ENCODE measurements around the gene FAM50A. TPM values are rescaled to one million over a fixed set of nuclear protein-coding genes. Genes with fewer than 3 reads are reported as not detected.

The FAM50A gene
- total RNA-seq, 1 donor from 2014 or later, result 41.1 TPM

DNA sequence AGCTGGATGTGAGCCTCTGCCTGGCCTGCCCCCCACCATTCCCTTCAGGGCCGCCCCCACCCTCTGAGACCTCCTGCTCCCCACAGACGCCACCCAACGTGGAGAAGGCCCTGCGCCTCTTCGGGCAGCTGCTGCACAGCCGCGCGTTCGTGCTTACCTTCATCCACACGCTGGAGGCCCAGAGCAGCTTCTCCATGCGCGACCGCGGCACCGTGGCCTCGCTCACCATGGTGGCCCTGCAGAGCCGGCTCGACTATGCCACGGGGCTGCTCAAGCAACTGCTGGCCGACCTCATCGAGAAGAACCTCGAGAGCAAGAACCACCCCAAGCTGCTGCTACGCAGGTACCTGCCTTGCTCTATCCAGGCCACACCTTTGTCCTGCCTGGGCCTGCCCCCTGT lies 24.3 kb downstream of the FAM50A start:
- Histone ChIP-seq H3K27me3 (ENCODE audit: low read depth) (no peaks in the 10 kb centered on the region), H3K4me3 (no peak overlapping the region), H3K4me1 (no peaks in the 10 kb centered on the region), H3K27ac (replicated peaks) (no peak overlapping the region), H3K9me3 (replicated peaks) (no peaks in the 10 kb centered on the region), H3K36me3 (peaks cover 28% of the 10 kb centered on the region)
- TF ChIP-seq, protein P1, sequence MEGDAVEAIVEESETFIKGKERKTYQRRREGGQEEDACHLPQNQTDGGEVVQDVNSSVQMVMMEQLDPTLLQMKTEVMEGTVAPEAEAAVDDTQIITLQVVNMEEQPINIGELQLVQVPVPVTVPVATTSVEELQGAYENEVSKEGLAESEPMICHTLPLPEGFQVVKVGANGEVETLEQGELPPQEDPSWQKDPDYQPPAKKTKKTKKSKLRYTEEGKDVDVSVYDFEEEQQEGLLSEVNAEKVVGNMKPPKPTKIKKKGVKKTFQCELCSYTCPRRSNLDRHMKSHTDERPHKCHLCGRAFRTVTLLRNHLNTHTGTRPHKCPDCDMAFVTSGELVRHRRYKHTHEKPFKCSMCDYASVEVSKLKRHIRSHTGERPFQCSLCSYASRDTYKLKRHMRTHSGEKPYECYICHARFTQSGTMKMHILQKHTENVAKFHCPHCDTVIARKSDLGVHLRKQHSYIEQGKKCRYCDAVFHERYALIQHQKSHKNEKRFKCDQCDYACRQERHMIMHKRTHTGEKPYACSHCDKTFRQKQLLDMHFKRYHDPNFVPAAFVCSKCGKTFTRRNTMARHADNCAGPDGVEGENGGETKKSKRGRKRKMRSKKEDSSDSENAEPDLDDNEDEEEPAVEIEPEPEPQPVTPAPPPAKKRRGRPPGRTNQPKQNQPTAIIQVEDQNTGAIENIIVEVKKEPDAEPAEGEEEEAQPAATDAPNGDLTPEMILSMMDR (IDR thresholded peaks at IDR 0.05; ENCODE audit: borderline replicate concordance), result no peak
- no peak for DNase-seq
- intact Hi-C loops (cut with micrococcal nuclease), result no loop called here

DNA sequence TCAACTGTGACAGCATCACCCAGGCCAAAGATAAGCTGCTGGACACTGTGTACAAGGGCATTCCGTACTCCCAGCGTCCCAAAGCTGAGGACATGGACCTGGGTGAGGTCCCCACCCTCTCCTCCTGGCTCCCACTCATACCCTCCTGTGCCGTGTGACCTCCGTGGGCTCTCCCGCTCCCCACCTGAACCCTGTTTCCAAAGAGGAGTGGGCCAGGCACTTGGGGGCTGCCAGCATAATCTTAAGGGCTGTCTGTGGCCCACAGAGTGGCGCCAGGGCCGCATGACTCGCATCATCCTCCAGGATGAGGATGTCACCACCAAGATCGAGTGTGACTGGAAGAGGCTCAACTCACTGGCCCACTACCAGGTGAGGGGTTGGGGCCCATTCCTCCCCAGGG lies 25.2 kb downstream of the FAM50A start:
- Histone ChIP-seq H3K36me3 (peaks cover 24% of the 10 kb centered on the region), H3K4me1 (no peaks in the 10 kb centered on the region), H3K27me3 (ENCODE audit: low read depth) (no peaks in the 10 kb centered on the region), H3K4me3 (no peak overlapping the region), H3K27ac (replicated peaks) (no peak overlapping the region), H3K9me3 (replicated peaks) (no peaks in the 10 kb centered on the region)
- no peak for DNase-seq
- intact Hi-C loops (cut with micrococcal nuclease), result no loop called here
- TF ChIP-seq, protein P1 (IDR thresholded peaks at IDR 0.05; ENCODE audit: borderline replicate concordance), result no peak

DNA sequence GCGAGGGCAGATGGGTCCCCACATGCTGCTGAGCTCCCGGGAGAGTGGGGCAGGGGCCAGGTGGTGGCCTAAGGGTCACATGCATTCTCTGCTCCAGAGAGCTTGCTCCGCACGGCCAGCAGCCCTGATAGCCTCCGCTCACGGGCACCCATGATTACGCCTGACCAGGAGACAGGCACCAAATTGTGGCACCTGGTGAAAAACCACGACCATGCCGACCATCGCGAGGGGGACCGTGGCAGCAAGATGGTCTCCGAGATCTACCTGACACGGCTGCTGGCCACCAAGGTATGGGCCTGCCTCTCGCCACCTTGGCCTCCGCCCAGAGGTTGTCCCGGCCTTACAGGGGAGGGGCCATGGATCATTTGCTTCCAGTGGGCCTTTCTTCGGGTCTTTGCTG lies 25.9 kb downstream of the FAM50A start:
- DNase-seq, result no peak

DNA sequence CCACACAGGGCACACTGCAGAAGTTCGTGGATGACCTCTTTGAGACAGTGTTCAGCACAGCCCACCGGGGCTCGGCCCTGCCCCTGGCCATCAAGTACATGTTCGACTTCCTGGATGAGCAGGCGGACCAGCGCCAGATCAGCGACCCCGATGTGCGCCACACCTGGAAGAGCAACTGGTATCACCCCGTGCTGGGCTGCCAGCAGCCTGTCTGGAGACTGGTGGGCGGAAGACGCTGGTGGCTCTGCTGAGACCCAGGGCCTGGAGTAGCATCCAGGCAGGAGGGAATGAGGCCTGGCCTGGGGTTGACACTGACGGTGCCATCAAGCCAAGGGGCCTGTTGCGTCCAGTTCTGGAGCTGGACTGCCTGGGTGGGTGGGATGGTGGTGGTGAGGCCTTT lies 26.5 kb downstream of the FAM50A start:
- TF ChIP-seq, protein P1 (IDR thresholded peaks at IDR 0.05; ENCODE audit: borderline replicate concordance), result no peak
- H3K27me3 ChIP-seq (ENCODE audit: low read depth), result no peaks in the 10 kb centered on the region
- no peak overlapping the region for H3K27ac ChIP-seq (replicated peaks)
- DNase-seq, result no peak
- H3K9me3 ChIP-seq (replicated peaks), result no peaks in the 10 kb centered on the region
- H3K4me3 ChIP-seq, result no peak overlapping the region
- intact Hi-C loops (cut with micrococcal nuclease), result no loop called here
- H3K4me1 ChIP-seq, result no peaks in the 10 kb centered on the region
- peaks cover 23% of the 10 kb centered on the region for H3K36me3 ChIP-seq

More for the DNA sequence above, 25.9 kb downstream of the FAM50A start:
- H3K4me3 ChIP-seq, result no peak overlapping the region
- TF ChIP-seq, protein P1 (IDR thresholded peaks at IDR 0.05; ENCODE audit: borderline replicate concordance), result no peak
- no peaks in the 10 kb centered on the region for H3K27me3 ChIP-seq (ENCODE audit: low read depth)
- intact Hi-C loops (cut with micrococcal nuclease), result no loop called here
- no peaks in the 10 kb centered on the region for H3K4me1 ChIP-seq
- H3K36me3 ChIP-seq, result peaks cover 24% of the 10 kb centered on the region
- no peaks in the 10 kb centered on the region for H3K9me3 ChIP-seq (replicated peaks)
- no peak overlapping the region for H3K27ac ChIP-seq (replicated peaks)

DNA sequence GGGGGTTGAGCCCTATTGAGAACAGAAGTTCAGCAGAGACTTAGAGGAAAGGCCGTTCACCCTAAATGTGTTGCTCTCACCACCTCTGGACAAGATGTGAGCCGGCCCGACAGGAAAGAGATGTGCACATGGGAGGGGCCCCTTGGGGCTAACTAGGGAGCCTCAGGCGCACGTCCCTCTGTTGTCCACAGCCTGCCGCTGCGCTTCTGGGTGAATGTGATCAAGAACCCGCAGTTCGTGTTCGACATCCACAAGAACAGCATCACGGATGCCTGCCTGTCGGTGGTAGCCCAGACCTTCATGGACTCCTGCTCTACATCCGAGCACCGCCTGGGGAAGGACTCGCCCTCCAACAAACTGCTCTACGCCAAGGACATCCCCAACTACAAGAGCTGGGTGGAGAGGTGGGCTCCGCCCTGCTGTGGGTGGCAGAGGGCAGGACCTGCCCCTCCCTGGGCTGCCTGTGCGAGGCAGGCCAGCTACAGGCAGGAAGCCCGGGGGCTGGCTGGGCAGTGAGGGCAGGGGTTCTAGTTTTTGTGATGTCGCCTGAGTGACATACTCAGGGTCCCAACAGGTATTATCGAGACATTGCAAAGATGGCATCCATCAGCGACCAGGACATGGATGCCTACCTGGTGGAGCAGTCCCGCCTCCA lies 27.1 kb downstream of the FAM50A start:
- TF ChIP-seq, protein P1 (IDR thresholded peaks at IDR 0.05; ENCODE audit: borderline replicate concordance), result no peak
- intact Hi-C loops (cut with micrococcal nuclease), result no loop called here
- peaks cover 20% of the 10 kb centered on the region for H3K36me3 ChIP-seq
- H3K9me3 ChIP-seq (replicated peaks), result no peaks in the 10 kb centered on the region
- H3K4me1 ChIP-seq, result no peaks in the 10 kb centered on the region
- DNase-seq, result no peak
- H3K27ac ChIP-seq (replicated peaks), result no peak overlapping the region
- H3K4me3 ChIP-seq, result no peak overlapping the region
- no peaks in the 10 kb centered on the region for H3K27me3 ChIP-seq (ENCODE audit: low read depth)

Data from left ventricle myocardium inferior (tissue), 1 donor.